ENCODE measurements around the gene MAP4K3.

The MAP4K3 gene

GRCh38 chr2:39381653-39382052 lies 55.4 kb downstream of the MAP4K3 start:
- ChIA-PET POLR2A (no interaction called here), CTCF (interaction anchor here (2.5 to 3.6 kb wide), 2 partner anchors 315 to 348 kb away, joined by 12 to 28 read pairs; no protein-coding TSS in a partner anchor)
- Histone ChIP-seq H3K27ac (ENCODE audit: extremely low read depth, low read depth, low read length) (no peak overlapping the region), H3K4me1 (ENCODE audit: control insufficient read depth, insufficient read depth, low read length) (peaks cover 5% of the 10 kb centered on the region; the same call in 1 of the 2 replicates), H3K36me3 (ENCODE audit: control insufficient read depth in 2 of 2, insufficient read depth in 1 of 2, low read length in 2 of 2) (no peaks in the 10 kb centered on the region), H3K9me3 (ENCODE audit: control insufficient read depth, insufficient read depth, low read depth, low read length) (no peaks in the 10 kb centered on the region), H3K4me3 (ENCODE audit: low read depth, low read length) (no peak overlapping the region)
- no peak for TF ChIP-seq ZNF223 (tag by site-specific recombination; IDR thresholded peaks at IDR 0.05)
- TF ChIP-seq MYNN (tag by site-specific recombination; IDR thresholded peaks at IDR 0.05; ENCODE audit: borderline replicate concordance): no peak
- TF ChIP-seq WT1 (tag by site-specific recombination; IDR thresholded peaks at IDR 0.05): peak; percentile 82
- no peak for TF ChIP-seq ZNF24 (tag by site-specific recombination; IDR thresholded peaks at IDR 0.05)
- TF ChIP-seq ZNF692 (tag by site-specific recombination; IDR thresholded peaks at IDR 0.05): no peak

- POLR2A ChIA-PET: interaction anchor here (0.6 kb wide), 1 partner anchor 638 kb away, joined by 3 read pairs; no protein-coding TSS in a partner anchor
- Histone ChIP-seq H3K9me3 (ENCODE audit: control insufficient read depth, insufficient read depth, low read depth, low read length) (no peaks in the 10 kb centered on the region), H3K4me1 (ENCODE audit: control insufficient read depth, insufficient read depth, low read length) (peaks cover 5% of the 10 kb centered on the region; the same call in 1 of the 2 replicates), H3K27ac (ENCODE audit: extremely low read depth, low read depth, low read length) (no peak overlapping the region), H3K4me3 (ENCODE audit: low read depth, low read length) (no peak overlapping the region), H3K36me3 (ENCODE audit: control insufficient read depth in 2 of 2, insufficient read depth in 1 of 2, low read length in 2 of 2) (peaks cover 0 to 5% of the 10 kb centered on the region in 2 experiments; a peak in 1 of 3 replicates)
- CTCF ChIA-PET: interaction anchor here (0.6 to 3.6 kb wide), 20 partner anchors 11 to 1172 kb away, joined by 3 to 28 read pairs (median 4); partner anchors contain the start of gene MAP4K3
- TF ChIP-seq ZBTB17 (tag by site-specific recombination; IDR thresholded peaks at IDR 0.05): peak; percentile 64
- no peak for TF ChIP-seq ZBTB6 (tag by site-specific recombination; IDR thresholded peaks at IDR 0.05)
- TF ChIP-seq HIC1 (tag by site-specific recombination; IDR thresholded peaks at IDR 0.05): no peak
- no peak for TF ChIP-seq ZNF777 (tag by site-specific recombination; IDR thresholded peaks at IDR 0.05; ENCODE audit: borderline replicate concordance)
- no peak for TF ChIP-seq CTCF (tag by site-specific recombination; IDR thresholded peaks at IDR 0.05)
- no peak for TF ChIP-seq ZNF558 (tag by site-specific recombination; IDR thresholded peaks at IDR 0.05)
- no peak for TF ChIP-seq ZNF133 (tag by site-specific recombination; IDR thresholded peaks at IDR 0.05)
- no peak for TF ChIP-seq ZNF747 (tag by site-specific recombination; IDR thresholded peaks at IDR 0.05)
These were observed 56.4 kb downstream of the MAP4K3 start for GRCh38 chr2:39380525-39381150.
